GM19239 (cell line): ENCODE measurements around the gene CTBP2.

Experiments used
- DNase-seq: peaks from one replicate; pipeline ENCODE4 v3.0.0; 2011; ENCODE audit warnings: low spot score; ENCODE audit not compliant: insufficient read length
- FAIRE-seq: peaks from 2 replicates; lab custom pipeline; 2011; peaks lifted over from hg19 to GRCh38; lab: Jason Lieb, UNC

CTBP2 gene

GRCh38 chr10:125056161-125057132, 103.9 kb downstream of the CTBP2 start:
- FAIRE-seq: no peak
- no peak for DNase-seq

- no peak for DNase-seq
- no peak for FAIRE-seq
These were observed 104.9 kb downstream of the CTBP2 start for GRCh38 chr10:125055446-125055845.

GRCh38 chr10:125054669-125055268, 105.6 kb downstream of the CTBP2 start:
- no peak for FAIRE-seq

GRCh38 chr10:125054216-125054615, 106.1 kb downstream of the CTBP2 start:
- DNase-seq: no peak
- FAIRE-seq: no peak

More at GRCh38 chr10:125054669-125055268, 105.6 kb downstream of the CTBP2 start:
- no peak for DNase-seq

- no peak for DNase-seq
- no peak for FAIRE-seq
These were observed 108.2 kb downstream of the CTBP2 start for GRCh38 chr10:125052146-125052545.

GRCh38 chr10:125050383-125050782, 110.0 kb downstream of the CTBP2 start:
- DNase-seq (no peak), FAIRE-seq (no peak)

- no peak for FAIRE-seq
These were observed 111.0 kb downstream of the CTBP2 start for GRCh38 chr10:125049216-125049881.

GRCh38 chr10:125048094-125048864, 112.1 kb downstream of the CTBP2 start:
- FAIRE-seq (peak; percentile 83), DNase-seq (peak; percentile 72)

More at GRCh38 chr10:125049216-125049881, 111.0 kb downstream of the CTBP2 start:
- no peak for DNase-seq

- no peak for FAIRE-seq
- no peak for DNase-seq
These were observed 116.3 kb downstream of the CTBP2 start for GRCh38 chr10:125043841-125044658.

GRCh38 chr10:125041856-125042506, 118.4 kb downstream of the CTBP2 start:
- DNase-seq (no peak), FAIRE-seq (no peak)

- DNase-seq (no peak), FAIRE-seq (no peak)
These were observed 121.0 kb downstream of the CTBP2 start for GRCh38 chr10:125039354-125039769.

GRCh38 chr10:125038637-125039036, 121.7 kb downstream of the CTBP2 start:
- FAIRE-seq (no peak), DNase-seq (no peak)

GRCh38 chr10:125037145-125037877, 123.1 kb downstream of the CTBP2 start:
- DNase-seq (no peak), FAIRE-seq (no peak)

- DNase-seq (no peak), FAIRE-seq (no peak)
These were observed 124.6 kb downstream of the CTBP2 start for GRCh38 chr10:125035588-125036295.

GRCh38 chr10:125035136-125035535, 125.2 kb downstream of the CTBP2 start:
- DNase-seq: no peak

GRCh38 chr10:125034675-125035074, 125.7 kb downstream of the CTBP2 start:
- FAIRE-seq (no peak), DNase-seq (no peak)

More at GRCh38 chr10:125035136-125035535, 125.2 kb downstream of the CTBP2 start:
- FAIRE-seq: no peak

- FAIRE-seq (no peak), DNase-seq (no peak)
These were observed 127.0 kb downstream of the CTBP2 start for GRCh38 chr10:125033146-125033924.
